ENCODE measurements around the gene FRMD5. TPM values are rescaled to one million over a fixed set of nuclear protein-coding genes. Genes with fewer than 3 reads are reported as not detected.

Gene FRMD5
- total RNA-seq, 1 experiment from 2014 or later, result not detected

DNA sequence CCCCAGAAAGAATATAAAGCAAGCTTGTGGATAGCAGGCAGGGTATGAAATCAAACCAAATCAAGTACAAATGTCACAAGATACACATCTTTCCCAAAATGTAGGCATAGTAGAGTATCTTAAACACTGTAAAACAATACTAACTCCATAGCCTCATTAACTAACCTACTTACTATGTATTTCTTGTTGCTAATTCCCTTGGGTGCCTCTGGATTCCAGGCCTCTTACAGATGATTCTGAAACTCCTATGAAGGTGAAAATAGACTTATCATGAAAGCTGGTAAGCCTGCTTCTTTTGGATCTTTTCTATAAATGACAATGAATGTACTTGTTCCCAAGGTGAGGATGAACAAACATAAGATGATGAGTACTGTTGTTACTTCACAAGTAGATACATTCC lies 93.8 kb downstream of the FRMD5 start:
- Histone ChIP-seq H3K4me1 (ENCODE audit: low read length) (no peaks in the 10 kb centered on the region), H3K9ac (ENCODE audit: low read length) (no peak overlapping the region), H4K20me1 (ENCODE audit: insufficient read depth, low read depth, low read length) (no peaks in the 10 kb centered on the region), H3K9me3 (ENCODE audit: low read length) (no peaks in the 10 kb centered on the region), H2AFZ (ENCODE audit: low read length) (no peak overlapping the region), H3K27me3 (ENCODE audit: low read length) (no peaks in the 10 kb centered on the region), H3K9me2 (replicated peaks; ENCODE audit: insufficient read depth, low read length) (no peaks in the 10 kb centered on the region), H3K36me3 (ENCODE audit: insufficient read depth, low read length) (no peaks in the 10 kb centered on the region), H3K4me3 (ENCODE audit: low read length) (no peak overlapping the region), H3K27ac (ENCODE audit: low read length) (no peak overlapping the region), H3K4me2 (ENCODE audit: low read depth, low read length, poor library complexity, severe bottlenecking) (no peak overlapping the region), H3K79me2 (ENCODE audit: low read length) (no peaks in the 10 kb centered on the region)
- DNase-seq, result no peak

- H3K27ac ChIP-seq (ENCODE audit: low read length), result no peak overlapping the region
- H2AFZ ChIP-seq (ENCODE audit: low read length), result no peak overlapping the region
- H3K4me1 ChIP-seq (ENCODE audit: low read length), result no peaks in the 10 kb centered on the region
- no peaks in the 10 kb centered on the region for H4K20me1 ChIP-seq (ENCODE audit: insufficient read depth, low read depth, low read length)
- H3K4me3 ChIP-seq (ENCODE audit: low read length), result no peak overlapping the region
- H3K4me2 ChIP-seq (ENCODE audit: low read depth, low read length, poor library complexity, severe bottlenecking), result no peak overlapping the region
- no peaks in the 10 kb centered on the region for H3K79me2 ChIP-seq (ENCODE audit: low read length)
- H3K9ac ChIP-seq (ENCODE audit: low read length), result no peak overlapping the region
- H3K9me2 ChIP-seq (replicated peaks; ENCODE audit: insufficient read depth, low read length), result no peaks in the 10 kb centered on the region
- H3K27me3 ChIP-seq (ENCODE audit: low read length), result no peaks in the 10 kb centered on the region
- DNase-seq, result no peak
- H3K9me3 ChIP-seq (ENCODE audit: low read length), result no peaks in the 10 kb centered on the region
- H3K36me3 ChIP-seq (ENCODE audit: insufficient read depth, low read length), result no peaks in the 10 kb centered on the region
Measured at GRCh38 chr15:44099671-44100070, 95.4 kb downstream of the FRMD5 start.

- DNase-seq, result no peak
- no peaks in the 10 kb centered on the region for H3K27me3 ChIP-seq (ENCODE audit: low read length)
- no peak overlapping the region for H3K27ac ChIP-seq (ENCODE audit: low read length)
- H2AFZ ChIP-seq (ENCODE audit: low read length), result no peak overlapping the region
- no peaks in the 10 kb centered on the region for H3K79me2 ChIP-seq (ENCODE audit: low read length)
- no peaks in the 10 kb centered on the region for H4K20me1 ChIP-seq (ENCODE audit: insufficient read depth, low read depth, low read length)
- H3K9me2 ChIP-seq (replicated peaks; ENCODE audit: insufficient read depth, low read length), result no peaks in the 10 kb centered on the region
- no peak overlapping the region for H3K4me2 ChIP-seq (ENCODE audit: low read depth, low read length, poor library complexity, severe bottlenecking)
- no peak overlapping the region for H3K4me3 ChIP-seq (ENCODE audit: low read length)
- no peaks in the 10 kb centered on the region for H3K36me3 ChIP-seq (ENCODE audit: insufficient read depth, low read length)
- H3K9me3 ChIP-seq (ENCODE audit: low read length), result no peaks in the 10 kb centered on the region
- H3K9ac ChIP-seq (ENCODE audit: low read length), result no peak overlapping the region
- no peaks in the 10 kb centered on the region for H3K4me1 ChIP-seq (ENCODE audit: low read length)
Measured at GRCh38 chr15:44097552-44097951, 97.5 kb downstream of the FRMD5 start.

GRCh38 chr15:44096596-44096995 lies 98.5 kb downstream of the FRMD5 start:
- Histone ChIP-seq H3K9ac (ENCODE audit: low read length) (no peak overlapping the region), H3K79me2 (ENCODE audit: low read length) (no peaks in the 10 kb centered on the region), H3K9me2 (replicated peaks; ENCODE audit: insufficient read depth, low read length) (no peaks in the 10 kb centered on the region), H3K36me3 (ENCODE audit: insufficient read depth, low read length) (no peaks in the 10 kb centered on the region), H3K27me3 (ENCODE audit: low read length) (no peaks in the 10 kb centered on the region), H3K4me3 (ENCODE audit: low read length) (no peak overlapping the region), H3K4me1 (ENCODE audit: low read length) (no peaks in the 10 kb centered on the region), H3K27ac (ENCODE audit: low read length) (no peak overlapping the region), H2AFZ (ENCODE audit: low read length) (no peak overlapping the region), H3K4me2 (ENCODE audit: low read depth, low read length, poor library complexity, severe bottlenecking) (no peak overlapping the region), H3K9me3 (ENCODE audit: low read length) (no peaks in the 10 kb centered on the region), H4K20me1 (ENCODE audit: insufficient read depth, low read depth, low read length) (no peaks in the 10 kb centered on the region)
- no peak for DNase-seq

DNA sequence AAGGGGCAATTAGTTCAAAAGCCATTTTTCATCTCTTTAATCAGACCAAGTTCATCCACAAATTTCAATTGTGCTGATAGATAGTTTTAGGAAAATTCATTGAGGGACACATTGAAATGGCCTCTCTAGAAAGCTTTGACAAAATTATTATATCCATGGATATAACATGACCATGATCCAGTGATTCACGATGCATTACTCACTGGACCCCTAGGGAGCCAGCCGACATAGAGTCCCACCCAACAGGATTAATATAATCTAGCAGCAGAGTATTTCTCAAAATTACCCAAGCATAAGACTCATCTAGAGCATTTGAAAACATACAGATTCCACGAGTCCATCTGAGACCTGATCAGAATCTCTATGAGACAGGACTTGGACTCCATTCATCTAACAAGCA lies 100.3 kb downstream of the FRMD5 start:
- no peak for DNase-seq
- Histone ChIP-seq H3K9me2 (replicated peaks; ENCODE audit: insufficient read depth, low read length) (no peaks in the 10 kb centered on the region), H3K9ac (ENCODE audit: low read length) (no peak overlapping the region), H3K36me3 (ENCODE audit: insufficient read depth, low read length) (no peaks in the 10 kb centered on the region), H3K4me1 (ENCODE audit: low read length) (no peaks in the 10 kb centered on the region), H3K27me3 (ENCODE audit: low read length) (no peaks in the 10 kb centered on the region), H3K9me3 (ENCODE audit: low read length) (no peaks in the 10 kb centered on the region), H3K4me3 (ENCODE audit: low read length) (no peak overlapping the region), H4K20me1 (ENCODE audit: insufficient read depth, low read depth, low read length) (no peaks in the 10 kb centered on the region), H2AFZ (ENCODE audit: low read length) (no peak overlapping the region), H3K4me2 (ENCODE audit: low read depth, low read length, poor library complexity, severe bottlenecking) (no peak overlapping the region), H3K79me2 (ENCODE audit: low read length) (no peaks in the 10 kb centered on the region), H3K27ac (ENCODE audit: low read length) (no peak overlapping the region)

GRCh38 chr15:44093836-44094235 lies 101.2 kb downstream of the FRMD5 start:
- no peak for DNase-seq
- Histone ChIP-seq H3K9me2 (replicated peaks; ENCODE audit: insufficient read depth, low read length) (no peaks in the 10 kb centered on the region), H4K20me1 (ENCODE audit: insufficient read depth, low read depth, low read length) (no peaks in the 10 kb centered on the region), H3K9me3 (ENCODE audit: low read length) (no peaks in the 10 kb centered on the region), H3K36me3 (ENCODE audit: insufficient read depth, low read length) (no peaks in the 10 kb centered on the region), H3K4me1 (ENCODE audit: low read length) (no peaks in the 10 kb centered on the region), H3K27me3 (ENCODE audit: low read length) (no peaks in the 10 kb centered on the region), H3K79me2 (ENCODE audit: low read length) (no peaks in the 10 kb centered on the region), H3K27ac (ENCODE audit: low read length) (no peak overlapping the region), H3K4me2 (ENCODE audit: low read depth, low read length, poor library complexity, severe bottlenecking) (no peak overlapping the region), H3K4me3 (ENCODE audit: low read length) (no peak overlapping the region), H2AFZ (ENCODE audit: low read length) (no peak overlapping the region), H3K9ac (ENCODE audit: low read length) (no peak overlapping the region)

DNA sequence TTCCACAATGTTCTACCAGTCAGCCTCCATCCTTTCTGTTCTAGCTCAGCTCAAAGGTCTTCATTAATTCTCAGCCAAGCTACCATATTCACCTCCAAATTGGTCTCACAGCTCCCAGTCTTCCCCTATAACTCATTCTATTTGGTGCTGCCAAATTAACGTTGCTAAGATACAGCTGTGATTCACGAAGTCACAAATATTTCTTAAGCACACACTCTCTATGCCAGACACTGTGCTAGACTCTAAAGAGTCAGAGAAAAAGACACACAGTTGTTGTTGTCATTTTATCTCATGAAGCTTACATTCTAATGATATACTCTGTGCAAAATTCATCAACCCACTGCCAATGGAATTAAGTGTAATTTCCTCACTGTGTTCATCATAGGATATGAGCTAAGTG lies 102.8 kb downstream of the FRMD5 start:
- H3K27ac ChIP-seq (ENCODE audit: low read length), result no peak overlapping the region
- H3K4me2 ChIP-seq (ENCODE audit: low read depth, low read length, poor library complexity, severe bottlenecking), result no peak overlapping the region
- H4K20me1 ChIP-seq (ENCODE audit: insufficient read depth, low read depth, low read length), result no peaks in the 10 kb centered on the region
- no peaks in the 10 kb centered on the region for H3K79me2 ChIP-seq (ENCODE audit: low read length)
- no peaks in the 10 kb centered on the region for H3K4me1 ChIP-seq (ENCODE audit: low read length)
- H2AFZ ChIP-seq (ENCODE audit: low read length), result no peak overlapping the region
- H3K9me3 ChIP-seq (ENCODE audit: low read length), result no peaks in the 10 kb centered on the region
- no peak for DNase-seq
- no peaks in the 10 kb centered on the region for H3K27me3 ChIP-seq (ENCODE audit: low read length)
- H3K36me3 ChIP-seq (ENCODE audit: insufficient read depth, low read length), result no peaks in the 10 kb centered on the region
- H3K9me2 ChIP-seq (replicated peaks; ENCODE audit: insufficient read depth, low read length), result no peaks in the 10 kb centered on the region
- H3K4me3 ChIP-seq (ENCODE audit: low read length), result no peak overlapping the region
- no peak overlapping the region for H3K9ac ChIP-seq (ENCODE audit: low read length)

- no peak for DNase-seq
- Histone ChIP-seq H3K79me2 (ENCODE audit: low read length) (no peaks in the 10 kb centered on the region), H4K20me1 (ENCODE audit: insufficient read depth, low read depth, low read length) (no peaks in the 10 kb centered on the region), H3K9ac (ENCODE audit: low read length) (no peak overlapping the region), H3K27me3 (ENCODE audit: low read length) (no peaks in the 10 kb centered on the region; the same call in 1 of the 2 replicates), H3K4me2 (ENCODE audit: low read depth, low read length, poor library complexity, severe bottlenecking) (no peak overlapping the region), H3K27ac (ENCODE audit: low read length) (no peak overlapping the region), H3K4me3 (ENCODE audit: low read length) (no peak overlapping the region), H3K9me3 (ENCODE audit: low read length) (no peaks in the 10 kb centered on the region), H2AFZ (ENCODE audit: low read length) (no peak overlapping the region), H3K36me3 (ENCODE audit: insufficient read depth, low read length) (no peaks in the 10 kb centered on the region), H3K4me1 (ENCODE audit: low read length) (peaks cover 17% of the 10 kb centered on the region), H3K9me2 (replicated peaks; ENCODE audit: insufficient read depth, low read length) (no peaks in the 10 kb centered on the region; the same call in 1 of the 2 replicates)
Measured at GRCh38 chr15:44087578-44088465, 107.2 kb downstream of the FRMD5 start.

All from Karpas-422 (cell line).